Hematopoietic multipotent progenitor cell treated with erythropoietin and hydrocortisone succinate and interleukin-3 and kit ligand, for 15 days (in vitro differentiated cells): ENCODE results near the gene BUB1B.
"Not testable (repeated sequence)": the region's sequence is repeated elsewhere in the genome, so short reads cannot be mapped to it uniquely, and the experiment has no call there.

Experiments used
- DNase-seq: peaks from one replicate; pipeline ENCODE4 v3.0.0-alpha.2; 2015; ENCODE audit warnings: low spot score

BUB1B gene, protein sequence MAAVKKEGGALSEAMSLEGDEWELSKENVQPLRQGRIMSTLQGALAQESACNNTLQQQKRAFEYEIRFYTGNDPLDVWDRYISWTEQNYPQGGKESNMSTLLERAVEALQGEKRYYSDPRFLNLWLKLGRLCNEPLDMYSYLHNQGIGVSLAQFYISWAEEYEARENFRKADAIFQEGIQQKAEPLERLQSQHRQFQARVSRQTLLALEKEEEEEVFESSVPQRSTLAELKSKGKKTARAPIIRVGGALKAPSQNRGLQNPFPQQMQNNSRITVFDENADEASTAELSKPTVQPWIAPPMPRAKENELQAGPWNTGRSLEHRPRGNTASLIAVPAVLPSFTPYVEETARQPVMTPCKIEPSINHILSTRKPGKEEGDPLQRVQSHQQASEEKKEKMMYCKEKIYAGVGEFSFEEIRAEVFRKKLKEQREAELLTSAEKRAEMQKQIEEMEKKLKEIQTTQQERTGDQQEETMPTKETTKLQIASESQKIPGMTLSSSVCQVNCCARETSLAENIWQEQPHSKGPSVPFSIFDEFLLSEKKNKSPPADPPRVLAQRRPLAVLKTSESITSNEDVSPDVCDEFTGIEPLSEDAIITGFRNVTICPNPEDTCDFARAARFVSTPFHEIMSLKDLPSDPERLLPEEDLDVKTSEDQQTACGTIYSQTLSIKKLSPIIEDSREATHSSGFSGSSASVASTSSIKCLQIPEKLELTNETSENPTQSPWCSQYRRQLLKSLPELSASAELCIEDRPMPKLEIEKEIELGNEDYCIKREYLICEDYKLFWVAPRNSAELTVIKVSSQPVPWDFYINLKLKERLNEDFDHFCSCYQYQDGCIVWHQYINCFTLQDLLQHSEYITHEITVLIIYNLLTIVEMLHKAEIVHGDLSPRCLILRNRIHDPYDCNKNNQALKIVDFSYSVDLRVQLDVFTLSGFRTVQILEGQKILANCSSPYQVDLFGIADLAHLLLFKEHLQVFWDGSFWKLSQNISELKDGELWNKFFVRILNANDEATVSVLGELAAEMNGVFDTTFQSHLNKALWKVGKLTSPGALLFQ

GRCh38 chr15:40160689-40161688, at the start of gene BUB1B:
Gene BUB1B (plus strand): TSS chr15:40161069. CDS start chr15:40161221, 152 bp downstream.
- DNase-seq: peak; percentile 97

- no peak for DNase-seq
Measured at GRCh38 chr15:40111888-40112287, 49.0 kb upstream of the BUB1B start.

DNA sequence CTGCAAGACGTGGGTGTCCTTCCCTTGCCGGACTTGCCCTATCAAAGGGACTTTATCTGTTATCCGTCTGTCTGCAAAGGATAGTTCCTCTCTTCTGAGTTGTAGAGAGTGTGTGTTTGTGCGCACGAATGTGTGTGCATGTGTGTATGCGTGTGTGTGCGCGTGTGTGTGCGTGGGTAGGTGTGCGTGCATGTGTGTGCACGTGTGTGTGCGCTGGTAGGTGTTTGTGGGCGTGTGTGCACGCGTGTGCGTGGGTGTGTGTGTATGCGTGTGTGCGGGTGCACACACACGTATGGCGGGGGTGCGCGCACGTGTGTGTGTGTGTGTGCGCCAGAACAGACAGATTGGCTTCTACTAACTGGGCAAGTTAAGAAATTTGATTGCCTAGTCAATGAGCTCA, 48.1 kb upstream of the BUB1B start:
- DNase-seq: no peak

GRCh38 chr15:40114218-40114617, 46.7 kb upstream of the BUB1B start:
- no peak for DNase-seq

DNA sequence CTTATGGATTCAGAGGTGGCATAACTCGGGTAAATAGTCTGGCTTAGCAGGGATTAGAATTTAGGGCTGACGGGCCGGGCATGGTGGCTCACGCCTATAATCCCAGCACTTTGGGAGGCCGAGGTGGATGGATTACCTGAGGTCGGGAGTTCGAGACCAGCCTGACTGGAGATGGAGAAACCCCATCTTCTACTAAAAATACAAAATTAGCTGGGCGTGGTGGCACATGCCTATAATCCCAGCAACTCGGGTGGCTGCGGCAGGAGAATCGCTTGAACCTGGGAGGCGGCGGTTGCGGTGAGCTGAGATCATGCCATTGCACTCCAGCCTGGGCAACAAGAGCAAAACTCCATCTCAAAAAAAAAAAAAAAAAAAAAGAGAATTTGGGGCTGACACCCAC, 45.8 kb upstream of the BUB1B start:
- DNase-seq: not testable (repeated sequence)

GRCh38 chr15:40115670-40116093, 45.2 kb upstream of the BUB1B start:
- DNase-seq: no peak

DNA sequence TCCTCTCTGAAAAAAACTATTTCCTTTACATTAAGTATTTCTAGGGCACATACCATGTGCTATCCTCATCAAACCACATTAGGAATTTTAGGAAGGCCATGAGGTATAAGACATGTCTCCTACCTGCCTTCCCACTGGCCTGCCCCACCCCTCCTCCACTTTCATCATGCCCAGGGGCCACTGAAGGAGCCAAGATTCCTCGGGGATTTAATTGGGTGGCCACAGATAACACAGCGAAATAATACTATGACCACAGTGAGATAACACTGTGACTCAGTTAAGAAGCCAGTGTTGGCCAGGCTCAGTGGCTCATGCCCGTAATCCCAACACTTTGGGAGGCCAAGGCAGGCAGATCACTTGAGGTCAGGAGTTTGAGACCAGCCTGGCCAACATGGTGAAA, 42.4 kb upstream of the BUB1B start:
- no peak for DNase-seq

DNA sequence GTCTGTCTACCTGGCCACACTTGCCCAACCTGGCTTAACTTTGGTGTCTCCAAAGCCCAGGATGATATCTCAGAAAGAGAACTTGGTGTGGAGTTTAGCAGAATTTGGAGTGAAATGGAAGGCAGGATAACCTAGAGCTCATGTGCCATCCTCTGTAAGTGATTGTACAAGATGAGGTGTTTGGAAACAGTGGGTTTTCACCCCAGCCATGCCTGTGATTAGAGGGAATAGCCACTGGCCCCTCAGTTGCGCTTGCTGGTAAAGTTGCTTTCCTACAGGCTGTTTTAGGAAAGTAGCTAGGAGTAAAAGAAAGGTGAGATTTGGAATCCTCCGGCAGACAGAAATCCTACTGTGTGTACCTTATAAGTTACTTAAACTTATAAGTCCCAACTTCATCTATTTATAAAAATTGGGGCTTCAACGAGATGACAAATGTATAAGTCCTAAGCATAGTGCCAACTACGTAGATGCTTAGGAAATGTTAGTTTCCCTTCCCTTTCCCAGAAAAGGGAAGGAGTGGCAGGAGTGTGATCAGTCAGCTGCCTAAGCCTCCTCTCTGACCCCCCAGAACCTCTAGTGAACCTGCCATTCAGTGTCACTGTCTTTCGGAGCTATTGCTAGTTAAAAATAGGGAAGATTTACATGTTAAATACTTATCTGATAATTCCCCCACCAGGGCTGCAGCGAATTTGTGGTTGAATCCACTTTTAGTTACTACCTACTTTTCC, 38.8 kb upstream of the BUB1B start:
- no peak for DNase-seq

GRCh38 chr15:40122989-40123388, 37.9 kb upstream of the BUB1B start:
- not testable (repeated sequence) for DNase-seq

- DNase-seq: not testable (repeated sequence)
Measured at GRCh38 chr15:40123863-40124262, 37.0 kb upstream of the BUB1B start.

- not testable (repeated sequence) for DNase-seq
Measured at GRCh38 chr15:40124333-40124732, 36.5 kb upstream of the BUB1B start.

- not testable (repeated sequence) for DNase-seq
Measured at GRCh38 chr15:40124807-40125285, 36.0 kb upstream of the BUB1B start.

DNA sequence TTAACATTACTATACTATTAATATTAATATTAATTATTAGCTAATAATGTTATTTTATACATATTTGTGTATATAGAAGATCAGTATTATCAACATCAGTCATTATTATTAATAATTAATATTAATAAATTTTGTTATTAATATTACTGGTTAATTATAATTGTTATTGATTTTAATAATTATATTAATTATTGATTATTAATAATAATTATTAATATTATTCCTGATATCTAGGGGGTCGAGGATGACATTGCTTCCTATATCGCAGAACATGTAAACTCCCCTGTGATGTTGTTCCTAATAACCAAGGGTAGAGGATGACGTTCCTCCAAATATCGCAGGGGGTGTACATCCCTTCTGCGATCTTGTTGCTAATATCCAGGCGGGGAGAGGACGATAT, 34.9 kb upstream of the BUB1B start:
- no peak for DNase-seq

DNA sequence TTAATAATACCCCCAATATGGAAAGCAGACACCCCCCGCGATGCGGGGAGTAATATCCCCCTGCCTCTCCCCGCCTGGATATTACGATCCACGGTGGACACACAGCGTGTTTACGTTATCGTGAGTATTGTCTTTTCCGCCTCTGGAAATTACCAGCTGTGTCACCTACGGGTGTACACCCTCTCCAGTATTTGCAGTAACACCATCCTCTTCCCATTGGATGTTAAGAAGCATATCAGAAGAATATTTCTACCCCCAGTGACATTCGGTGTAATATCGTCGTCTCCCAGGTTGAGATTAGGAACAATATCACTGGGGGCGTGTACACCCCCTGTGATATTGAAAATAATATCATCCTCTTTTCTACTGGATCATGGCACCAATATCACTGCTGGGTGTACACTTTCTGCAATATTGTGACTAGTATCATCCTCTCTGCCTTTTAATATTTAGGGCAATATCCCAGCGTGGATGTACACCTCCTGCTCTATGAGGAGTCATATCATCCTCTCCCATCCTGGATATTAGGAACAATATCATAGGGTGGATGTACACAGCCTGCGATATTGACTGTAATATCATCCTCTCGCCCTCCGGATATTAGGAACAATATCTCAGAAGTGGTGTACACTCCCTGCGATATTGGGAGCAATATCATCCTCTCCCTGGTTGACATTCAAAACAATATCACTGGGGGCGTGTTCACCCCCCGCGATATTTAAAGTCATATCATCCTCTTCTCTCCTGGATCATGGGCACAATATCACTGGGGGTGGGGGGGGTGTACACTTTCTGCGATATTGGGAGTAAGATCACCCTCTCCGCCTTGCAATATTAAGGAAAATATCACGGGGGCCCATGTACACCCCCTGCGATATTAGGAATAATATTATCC, 31.9 kb upstream of the BUB1B start:
- DNase-seq: no peak

- no peak for DNase-seq
Measured at GRCh38 chr15:40130118-40130517, 30.8 kb upstream of the BUB1B start.

DNA sequence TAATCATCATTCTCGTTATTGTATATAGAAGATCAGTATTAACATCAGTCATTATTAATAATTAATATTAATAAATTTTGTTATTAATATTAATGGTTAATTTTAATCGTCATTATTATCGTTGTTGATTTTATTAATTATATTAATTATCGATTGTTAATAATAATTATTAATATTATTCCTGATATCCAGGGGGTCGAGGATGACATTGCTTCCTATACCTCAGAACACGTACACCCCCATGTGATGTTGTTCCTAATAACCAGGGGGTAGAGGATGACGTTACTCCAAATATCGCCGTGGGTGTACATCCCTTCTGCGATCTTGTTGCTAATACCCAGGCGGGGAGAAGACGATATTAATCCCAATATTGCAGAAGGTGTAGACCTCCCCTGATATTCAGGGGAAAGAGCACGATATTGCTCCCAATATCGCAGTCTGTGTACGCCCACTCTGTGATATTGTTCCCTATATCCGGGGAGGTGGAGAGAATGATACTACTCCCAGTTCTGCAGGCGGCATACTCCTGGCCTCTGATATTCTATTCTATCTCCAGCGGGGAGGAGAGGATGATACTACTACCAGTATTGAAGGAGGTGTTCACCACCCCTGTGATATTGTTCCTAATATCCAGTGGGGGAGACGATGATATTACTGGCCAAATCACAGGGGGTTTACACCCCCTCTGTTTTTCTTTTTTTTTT, 29.9 kb upstream of the BUB1B start:
- no peak for DNase-seq

DNA sequence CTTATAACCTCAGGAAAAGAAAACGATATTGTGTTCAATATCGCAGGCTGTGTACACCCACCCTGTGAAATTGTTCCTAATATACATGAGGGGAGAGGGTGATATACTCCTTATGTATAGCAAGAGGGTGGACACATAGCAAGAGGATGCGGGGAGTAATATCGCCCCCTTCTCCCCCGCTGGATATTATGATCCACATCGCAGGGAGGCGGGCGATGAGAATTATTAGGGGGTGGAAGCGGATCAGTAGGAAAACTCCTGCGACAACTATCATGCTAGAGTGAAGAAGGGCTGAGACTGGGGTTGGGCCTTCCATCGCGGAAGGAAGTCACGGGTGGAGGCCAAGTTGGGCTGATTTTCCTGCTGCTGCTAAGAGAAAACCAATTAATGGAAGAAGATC, 27.3 kb upstream of the BUB1B start:
- no peak for DNase-seq

- DNase-seq: no peak
Measured at GRCh38 chr15:40134885-40135284, 26.0 kb upstream of the BUB1B start.
